ENCODE results near the gene BACH2.
"Not testable (repeated sequence)": the region's sequence is repeated elsewhere in the genome, so short reads cannot be mapped to it uniquely, and the experiment has no call there.

Gene BACH2

DNA sequence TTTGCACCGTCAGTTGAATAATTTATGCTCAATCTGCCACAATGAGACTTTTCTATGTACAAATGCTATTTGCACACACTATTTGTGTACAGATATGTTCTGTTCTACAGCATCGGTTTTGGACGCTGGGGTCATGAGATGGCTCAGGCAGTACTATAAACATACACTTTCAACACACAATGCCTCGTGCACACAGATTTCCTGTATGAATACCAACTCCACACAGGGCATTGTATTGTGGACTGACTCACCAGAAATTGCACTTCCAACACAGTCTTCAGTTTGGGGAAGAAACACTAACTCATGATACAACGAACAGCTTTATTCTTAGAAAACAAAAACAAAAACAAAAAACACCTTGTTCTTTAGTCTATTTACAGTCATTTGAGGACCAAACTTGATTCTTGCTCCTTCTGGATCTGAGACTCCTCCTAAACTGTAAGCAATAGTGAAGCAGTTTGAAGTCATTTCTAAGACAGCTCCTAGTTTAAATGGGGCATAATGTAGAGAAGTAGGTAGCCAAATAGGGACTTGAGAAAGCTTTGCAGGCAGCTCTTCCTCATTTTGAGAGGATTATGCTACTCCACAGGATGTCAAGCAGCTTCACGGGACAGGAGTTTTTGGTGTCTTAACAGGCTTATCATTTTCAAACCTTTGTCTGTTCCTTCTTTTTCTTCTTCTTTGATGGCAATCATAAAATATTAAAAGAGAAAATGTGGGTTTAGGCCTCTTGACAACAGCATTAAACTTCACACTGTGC lies 368.7 kb downstream of the BACH2 start:
- peak; percentile 25 for DNase-seq

DNA sequence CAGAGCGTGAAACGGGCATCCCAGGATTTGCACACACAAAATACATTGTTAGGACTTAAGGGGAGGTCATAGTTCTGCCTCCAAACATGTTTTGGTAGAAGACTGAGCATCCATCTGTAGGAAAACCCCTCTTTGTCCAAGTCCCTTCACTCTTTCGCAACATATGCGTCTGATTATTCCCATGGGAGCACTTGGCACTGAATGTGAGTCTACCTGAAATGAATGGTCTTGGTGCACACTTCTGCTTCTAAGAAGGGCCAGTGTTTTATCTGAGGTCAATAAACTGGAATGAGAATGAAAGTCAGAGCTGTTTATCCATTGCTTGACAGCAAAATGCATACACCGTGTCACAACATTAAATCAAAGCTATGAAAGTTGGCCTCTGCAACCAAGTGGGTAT lies 369.4 kb downstream of the BACH2 start:
- DNase-seq = no peak

DNA sequence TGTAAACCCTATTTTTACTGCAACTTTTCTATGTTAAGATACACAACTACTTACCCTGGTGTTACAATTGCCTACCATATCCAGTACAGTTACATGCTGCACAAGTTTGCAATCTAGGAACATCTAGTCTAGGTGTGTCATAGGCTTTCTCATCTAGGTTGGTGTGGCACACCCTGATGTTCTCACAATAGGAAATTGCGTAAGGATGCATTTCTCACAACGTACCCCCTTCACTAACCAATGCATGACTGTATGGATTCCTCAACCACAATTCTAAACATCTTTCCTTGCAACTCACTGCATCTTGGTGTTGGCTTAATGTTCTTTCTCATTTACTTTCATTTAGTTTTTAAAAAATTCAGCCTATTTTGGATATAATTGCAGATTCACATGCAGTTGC lies 370.8 kb downstream of the BACH2 start:
- DNase-seq = no peak

DNA sequence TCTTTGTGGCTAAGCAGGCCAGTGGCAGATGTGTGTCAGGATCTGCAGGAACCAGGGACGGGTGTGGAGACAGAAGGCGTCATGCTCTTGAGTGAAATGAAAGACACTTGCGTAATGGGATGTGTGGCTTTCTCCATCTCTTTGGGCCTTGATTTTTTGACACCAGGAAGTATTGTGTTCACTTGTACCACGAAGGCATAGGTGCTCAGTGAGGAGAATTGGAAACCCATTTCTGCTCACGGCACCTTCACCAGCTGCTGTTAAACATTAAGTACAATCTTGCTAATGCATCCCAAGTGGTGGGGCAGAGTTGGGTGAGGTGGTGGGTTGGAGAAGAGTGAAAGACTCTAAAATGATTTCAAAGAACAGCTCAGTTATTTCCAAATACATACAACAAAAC lies 372.4 kb downstream of the BACH2 start:
- no peak for DNase-seq

DNA sequence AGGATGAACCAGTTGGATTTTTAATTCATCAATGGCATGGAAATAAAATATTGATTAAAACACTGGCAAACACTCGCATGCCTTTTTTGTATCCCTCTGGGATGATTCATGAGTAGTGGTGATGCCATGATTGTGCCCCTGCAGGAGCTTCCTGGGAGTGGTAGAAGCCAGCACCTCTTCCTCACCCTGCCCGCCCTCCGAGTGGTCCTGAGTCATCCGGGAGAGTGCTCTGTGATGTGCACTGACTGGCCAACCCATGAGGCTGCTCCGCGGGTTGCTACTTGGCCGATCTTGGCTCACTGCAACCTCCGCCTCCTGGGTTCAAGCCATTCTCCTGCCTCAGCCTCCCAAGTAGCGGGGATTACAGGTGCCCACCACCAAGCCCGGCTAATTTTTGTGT lies 375.0 kb downstream of the BACH2 start:
- no peak for DNase-seq

DNA sequence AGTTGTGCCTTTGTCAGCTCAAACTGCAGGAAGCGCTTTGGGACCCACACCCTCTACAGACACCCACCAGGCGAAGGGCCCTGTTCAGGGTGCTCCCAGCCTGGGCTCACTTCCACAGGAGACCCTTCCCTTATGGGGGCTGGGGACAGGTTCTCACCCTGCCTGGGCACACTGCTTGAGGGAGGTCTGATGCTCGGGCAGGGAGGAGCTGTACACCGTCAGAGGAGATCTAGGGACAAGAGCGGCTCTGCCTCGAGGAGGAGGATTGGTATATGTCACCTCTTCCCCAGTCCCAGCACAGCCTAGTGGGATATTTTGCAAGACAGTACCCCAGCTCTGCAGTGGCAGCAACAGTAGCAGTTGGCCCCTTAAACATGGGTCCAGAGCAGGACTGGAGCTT lies 375.4 kb downstream of the BACH2 start:
- DNase-seq = no peak

DNA sequence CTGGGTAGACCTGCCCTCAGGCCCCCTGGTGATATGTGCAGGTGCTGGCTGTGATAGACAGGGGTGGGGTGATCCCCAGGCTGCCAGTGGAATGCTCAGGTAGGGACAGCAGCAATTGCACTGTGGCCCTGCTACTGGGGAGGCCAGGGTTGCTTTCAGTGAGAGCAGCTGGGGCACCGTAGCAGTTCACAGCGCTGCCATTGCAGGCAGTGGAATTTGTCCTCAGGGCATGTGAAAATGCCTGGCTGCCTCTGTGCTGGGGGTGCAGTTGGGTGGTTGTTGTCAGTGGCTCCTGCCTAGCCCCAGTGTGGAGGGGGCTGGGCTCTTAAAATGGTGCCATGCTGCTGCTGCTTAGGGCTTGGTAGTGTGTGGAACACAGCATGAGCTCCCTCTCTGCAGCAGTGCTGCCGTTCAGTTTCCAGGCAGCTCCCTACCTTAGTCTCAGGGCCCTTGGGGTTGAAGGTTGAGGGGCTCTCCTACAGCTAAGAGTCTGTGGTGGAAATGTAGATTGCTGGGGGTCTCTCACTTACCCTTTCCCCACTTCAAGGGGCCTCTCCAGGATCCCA lies 378.8 kb downstream of the BACH2 start:
- no peak for DNase-seq

DNA sequence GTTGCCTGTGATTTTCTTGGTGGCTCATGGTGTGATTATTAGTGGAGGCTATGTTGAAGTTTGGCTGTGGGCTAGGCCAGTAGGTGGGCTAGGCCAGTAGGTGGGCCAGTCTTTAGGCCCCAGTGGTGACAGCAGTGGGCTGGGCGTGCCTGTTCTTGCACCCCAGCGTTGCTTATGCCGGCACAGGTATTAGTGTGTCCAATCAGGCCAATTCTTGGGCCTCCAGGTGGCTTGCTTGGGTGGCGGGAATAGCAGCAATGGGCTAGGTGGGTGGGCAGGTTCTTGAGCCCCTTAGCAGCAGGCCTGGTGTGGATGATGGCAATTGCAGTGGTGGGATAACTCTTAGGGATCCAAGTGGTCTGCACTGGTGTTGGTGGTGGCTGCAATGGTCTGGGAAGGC lies 379.4 kb downstream of the BACH2 start:
- DNase-seq = no peak

DNA sequence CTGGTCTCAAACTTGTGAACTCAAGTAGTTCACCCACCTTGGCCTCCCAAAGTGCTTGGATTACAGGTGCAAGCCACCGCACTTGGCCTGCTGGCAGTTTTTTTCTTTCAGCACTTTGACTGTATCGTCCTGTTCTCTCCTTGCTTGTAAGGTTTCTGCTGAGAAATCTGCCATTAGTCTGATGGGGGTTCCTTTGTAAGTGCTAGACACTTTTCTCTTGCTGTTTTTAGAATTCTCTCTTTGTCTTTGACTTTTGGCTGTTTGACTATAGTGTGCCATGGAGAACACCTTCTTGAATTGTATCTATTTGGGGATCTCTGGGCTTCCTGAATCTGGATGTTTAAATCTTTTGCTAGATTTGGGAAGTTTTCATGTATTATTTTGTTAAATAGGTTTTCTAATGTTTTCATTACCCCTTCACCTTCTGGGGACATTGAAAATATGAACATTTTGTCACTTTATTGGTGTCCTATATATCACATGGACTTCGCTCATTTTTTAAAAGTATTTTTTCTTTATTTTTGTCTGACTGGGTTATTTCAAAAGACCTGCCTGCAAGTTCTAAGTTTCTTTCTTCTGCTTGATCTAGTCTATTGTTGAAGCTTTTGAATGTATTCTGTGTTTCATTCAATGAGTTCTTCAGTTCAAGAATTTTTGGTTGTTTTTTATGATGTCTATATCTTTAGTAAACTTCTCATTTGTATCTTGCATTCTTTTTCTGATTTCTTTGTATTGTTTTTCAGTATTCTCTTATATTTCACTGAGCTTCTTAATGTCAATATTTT lies 380.3 kb downstream of the BACH2 start:
- no peak for DNase-seq

DNA sequence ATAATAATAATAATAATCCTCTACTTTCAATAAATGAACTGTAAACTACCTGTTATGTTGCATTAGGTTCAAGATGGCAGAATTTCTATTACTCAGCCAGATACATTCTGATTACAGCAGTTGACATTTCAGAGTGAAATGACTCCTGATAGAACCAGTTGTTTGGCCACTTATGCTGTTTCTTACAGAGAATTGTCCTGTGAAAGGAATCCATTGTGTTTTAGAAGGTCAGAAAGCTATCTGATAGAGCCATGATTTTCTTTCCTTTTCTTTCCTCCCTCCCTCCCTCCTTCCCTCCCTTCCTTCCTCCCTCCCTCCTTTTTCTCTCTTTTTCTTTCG lies 385.8 kb downstream of the BACH2 start:
- peak; percentile 26 for DNase-seq

DNA sequence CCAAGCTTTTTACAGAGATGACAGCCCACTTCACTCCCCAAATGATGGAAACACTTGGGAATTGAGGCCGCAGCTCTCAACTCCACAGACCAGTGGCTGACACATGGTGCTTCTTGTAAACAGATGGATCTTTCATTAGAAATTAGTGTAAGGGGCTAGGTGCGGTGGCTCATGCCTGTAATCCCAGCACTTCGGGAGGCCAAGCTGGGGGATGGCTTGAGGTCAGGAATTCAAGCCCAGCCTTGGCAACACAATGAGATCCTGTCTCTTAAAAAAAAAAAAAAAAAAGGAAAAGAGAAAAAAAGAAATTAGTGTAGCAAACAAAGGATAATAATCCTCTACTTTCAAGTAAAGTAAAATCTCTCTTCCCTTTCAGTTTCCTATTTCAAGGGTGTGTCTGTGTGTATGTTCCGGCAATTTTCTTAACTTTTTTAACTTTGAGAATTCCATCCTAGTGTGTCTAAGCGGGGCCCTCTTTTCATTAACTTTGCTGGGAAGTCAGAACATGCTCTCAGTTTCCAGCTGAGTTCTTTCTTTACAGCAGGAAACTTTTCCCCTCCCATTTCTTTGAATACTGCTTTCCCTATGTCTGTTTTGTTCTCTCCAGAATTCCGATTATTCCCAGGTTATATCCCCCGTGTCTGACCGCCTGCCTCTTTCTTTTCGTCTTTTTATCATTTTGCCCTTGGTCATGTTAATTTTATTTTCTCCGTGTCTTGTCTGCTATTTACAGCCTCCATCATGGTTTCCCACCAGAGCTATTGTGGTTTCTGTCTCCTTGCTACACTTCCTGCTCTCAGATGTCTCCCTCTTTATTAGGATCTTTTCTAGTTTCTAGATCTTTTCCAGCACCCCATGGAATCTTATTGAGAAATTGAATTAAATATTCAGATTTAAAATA lies 386.4 kb downstream of the BACH2 start:
- not testable (repeated sequence) for DNase-seq

DNA sequence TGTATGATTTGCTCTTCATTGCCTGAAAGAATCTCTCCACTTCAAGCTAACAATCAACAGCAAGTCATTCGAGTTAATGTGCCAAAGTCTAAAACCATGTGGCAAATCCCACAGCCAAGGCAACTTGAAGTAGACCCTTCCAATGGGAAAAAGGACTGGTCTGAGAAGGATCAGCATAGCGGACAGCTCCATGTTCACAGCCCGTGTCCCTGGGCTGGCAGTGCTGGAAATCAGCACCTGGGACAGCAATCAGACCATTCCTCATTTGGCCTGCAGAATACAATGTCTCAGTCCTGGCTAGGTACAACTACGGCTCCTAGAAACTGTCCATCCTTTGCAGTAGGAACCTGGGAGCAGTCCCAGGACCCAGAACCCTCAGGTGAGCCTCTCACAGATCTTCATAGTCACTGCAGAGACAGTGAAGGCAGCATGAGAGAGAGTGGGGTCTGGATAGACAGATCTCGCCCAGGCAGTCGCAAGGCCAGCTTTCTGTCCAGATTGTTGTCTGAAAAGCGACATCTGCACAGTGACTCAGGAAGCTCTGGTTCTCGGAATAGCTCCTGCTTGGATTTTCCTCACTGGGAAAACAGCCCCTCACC lies 401.3 kb downstream of the BACH2 start:
- DNase-seq = peak; percentile 66

DNA sequence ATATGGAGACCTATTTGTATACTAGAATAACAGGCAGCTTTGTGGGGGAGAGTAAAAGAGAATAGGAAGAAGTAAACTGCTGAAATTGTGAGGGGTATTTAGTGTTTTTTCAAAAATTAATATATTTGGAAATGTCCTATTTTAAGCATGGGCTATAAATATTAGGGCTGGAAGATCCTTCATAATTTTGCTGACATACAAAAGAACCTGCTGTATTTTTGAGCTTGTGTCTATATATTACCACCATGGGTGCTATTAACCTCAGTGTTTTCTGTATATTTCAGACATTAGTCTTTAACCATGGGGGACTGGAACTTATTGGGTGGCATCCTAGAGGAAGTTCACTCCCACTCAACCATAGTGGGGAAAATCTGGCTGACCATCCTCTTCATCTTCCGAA lies 402.5 kb downstream of the BACH2 start, which contains the start of gene GJA10:
GJA10 (plus strand) TSS at position 301 of the 400 bp plus-strand sequence; CDS start at position 301, 0 bp downstream.
- DNase-seq = no peak

DNA sequence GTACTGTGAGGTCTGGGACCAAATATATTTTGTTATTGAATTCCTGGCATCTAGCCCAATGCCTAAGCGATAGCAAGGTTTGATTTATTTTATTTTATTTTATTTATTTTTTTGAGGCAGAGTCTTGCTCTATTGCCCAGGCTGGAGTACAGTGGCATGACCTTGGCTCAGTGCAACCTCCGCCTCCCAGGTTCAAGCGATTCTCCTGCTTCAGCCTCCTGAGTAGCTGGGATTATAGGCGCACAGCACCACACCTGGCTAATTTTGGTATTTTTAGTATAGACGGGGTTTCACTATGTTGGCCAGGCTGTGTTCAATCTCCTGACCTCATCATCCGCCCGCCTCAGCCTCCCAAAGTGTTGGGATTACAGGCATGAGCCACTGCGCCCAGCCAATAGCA lies 404.1 kb downstream of the BACH2 start:
- not testable (repeated sequence) for DNase-seq

DNA sequence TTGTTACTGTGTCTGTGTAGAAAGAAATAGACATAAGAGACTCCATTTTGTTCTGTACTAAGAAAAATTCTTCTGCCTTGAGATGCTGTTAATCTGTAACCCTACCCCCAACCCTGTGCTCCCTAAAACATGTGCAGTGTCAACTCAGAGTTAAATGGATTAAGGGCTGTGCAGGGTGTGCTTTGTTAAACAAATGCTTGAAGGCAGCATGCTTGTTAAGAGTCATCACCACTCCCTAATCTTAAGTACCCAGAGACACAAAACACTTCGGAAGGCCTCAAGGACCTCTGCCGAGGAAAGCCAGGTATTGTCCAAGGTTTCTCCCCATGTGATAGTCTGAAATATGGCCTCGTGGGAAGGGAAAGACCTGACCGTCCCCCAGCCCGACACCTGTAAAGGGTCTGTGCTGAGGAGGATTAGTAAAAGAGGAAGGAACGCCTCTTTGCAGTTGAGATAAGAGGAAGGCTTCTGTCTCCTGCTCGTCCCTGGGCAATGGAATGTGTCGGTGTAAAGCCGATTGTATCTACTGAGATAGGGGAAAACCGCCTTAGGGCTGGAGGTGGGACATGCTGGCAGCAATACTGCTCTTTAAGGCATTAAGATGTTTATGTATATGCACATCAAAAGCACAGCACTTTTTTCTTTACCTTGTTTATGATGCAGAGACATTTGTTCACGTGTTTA lies 405.7 kb downstream of the BACH2 start:
- DNase-seq = peak; percentile 56

DNA sequence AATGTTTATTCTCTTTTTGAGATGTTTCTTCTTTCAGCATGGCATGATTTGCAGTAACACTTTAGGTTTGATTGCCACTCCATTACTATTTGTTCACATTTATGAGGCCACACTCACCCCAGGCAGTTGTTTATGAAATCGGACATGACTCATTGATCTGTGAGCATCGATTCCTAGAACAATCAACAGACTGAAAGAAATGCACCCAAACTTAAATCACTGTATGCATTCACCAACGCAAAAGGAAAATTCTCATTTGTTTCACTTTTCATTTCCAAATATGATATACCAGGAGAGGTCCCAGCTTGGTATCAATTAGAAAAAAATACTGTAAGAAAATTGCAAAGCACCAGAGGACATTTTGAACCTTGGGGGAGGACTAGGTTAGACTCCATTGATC lies 407.8 kb downstream of the BACH2 start:
- peak; percentile 33 for DNase-seq

DNA sequence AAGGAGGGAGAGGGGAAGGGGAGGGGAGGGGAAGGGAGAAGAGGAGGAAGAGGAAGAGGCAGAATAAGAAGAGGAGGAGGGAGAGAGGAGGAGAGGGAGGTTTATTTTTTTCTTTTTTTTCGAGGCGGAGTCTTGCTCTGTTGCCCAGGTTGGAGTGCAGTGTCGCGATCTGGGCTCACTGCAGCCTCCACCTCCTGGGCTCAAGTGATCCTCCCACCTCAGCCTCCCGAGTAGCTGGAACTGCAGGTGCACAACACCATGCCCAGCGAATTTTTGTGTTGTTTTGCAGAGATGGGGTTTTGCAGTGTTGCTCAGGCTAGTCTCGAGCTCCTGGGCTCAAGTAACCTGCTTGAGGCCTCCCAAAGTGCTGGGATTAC lies 408.5 kb downstream of the BACH2 start:
- DNase-seq = no peak

DNA sequence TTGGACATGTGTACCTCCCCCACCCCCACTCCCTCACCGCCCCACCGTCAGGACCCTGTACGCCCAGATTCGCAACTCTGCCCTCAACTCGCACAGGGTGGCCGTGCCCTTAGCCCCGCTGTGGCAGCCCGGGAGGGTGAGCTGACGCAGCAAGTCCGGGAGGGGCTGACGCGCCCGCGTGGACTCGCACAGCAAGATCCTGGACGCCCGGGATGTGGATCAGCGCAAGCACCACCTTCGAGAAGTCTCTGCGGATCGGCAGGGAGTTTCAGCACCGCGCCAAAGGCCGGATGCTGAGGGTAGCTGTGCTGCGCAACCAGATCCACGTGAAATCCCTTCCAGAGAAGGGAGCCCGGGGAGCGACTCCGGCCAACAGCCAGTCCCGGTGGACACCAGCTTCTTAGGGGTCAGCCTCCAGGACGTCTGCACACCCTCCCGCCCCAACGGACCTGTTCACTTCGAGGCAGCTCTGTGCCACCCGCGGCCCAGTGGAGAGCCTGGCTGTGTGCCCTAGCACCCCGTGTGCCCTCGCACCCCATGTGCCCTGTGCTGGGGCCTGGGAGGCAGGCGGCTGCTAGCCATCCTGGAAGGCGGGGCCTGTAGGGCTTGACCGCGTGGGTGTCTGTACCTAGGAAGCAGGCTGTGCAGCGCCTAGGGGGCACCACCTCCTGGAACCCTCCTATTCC lies 409.0 kb downstream of the BACH2 start:
- no peak for DNase-seq

DNA sequence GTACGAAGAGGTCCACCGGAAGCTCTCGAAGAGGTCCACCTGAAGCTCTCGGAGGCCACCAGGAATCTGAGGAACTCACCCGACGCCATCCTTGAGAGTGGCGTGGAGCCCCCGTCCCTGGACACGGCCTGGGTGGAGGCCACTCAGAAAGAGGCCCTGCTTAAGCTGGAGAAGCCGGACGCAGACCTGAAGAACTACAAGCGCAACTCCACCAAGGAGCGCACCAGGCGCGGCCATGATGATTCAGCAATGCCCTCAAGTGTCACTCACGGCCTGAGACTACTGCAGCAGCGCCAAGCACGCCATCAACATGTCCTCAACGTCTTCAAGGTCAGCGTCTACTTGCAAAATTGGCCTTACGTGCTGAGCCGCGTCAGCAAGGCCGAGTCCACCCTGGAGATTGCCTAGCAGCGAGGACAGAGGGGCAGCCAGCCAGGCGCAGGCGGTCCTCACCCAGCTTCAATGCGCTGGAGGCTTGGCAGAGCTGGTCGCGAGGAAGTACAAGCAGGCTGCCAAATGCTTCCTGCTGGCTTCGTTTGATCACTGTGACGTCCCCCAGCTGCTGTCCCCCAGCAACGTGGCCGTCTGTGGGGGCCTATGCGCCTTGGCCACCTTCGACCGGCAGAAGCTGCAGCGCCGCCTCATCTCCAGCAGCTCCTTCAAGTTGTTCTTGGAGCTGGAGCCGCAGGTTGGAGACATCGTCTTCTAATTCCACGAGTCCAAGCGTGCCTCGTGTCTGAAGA lies 410.1 kb downstream of the BACH2 start:
- no peak for DNase-seq
